Osteocyte (in vitro differentiated cells): ENCODE data around the gene HNRNPR. TPM values are rescaled to one million over a fixed set of nuclear protein-coding genes. Genes with fewer than 3 reads are reported as not detected.
"Not testable (repeated sequence)": the region's sequence is repeated elsewhere in the genome, so short reads cannot be mapped to it uniquely, and the experiment has no call there.

ENCODE experiments used
- DNase-seq: peaks from one replicate; pipeline ENCODE4 v3.0.0; 2021; ENCODE audit warnings: mixed read lengths; ENCODE audit not compliant: unreplicated experiment; ENCODE audit errors: extremely low spot score
- H3K27ac Mint-ChIP-seq: one replicate; pipeline ENCODE4 v1.8.0; 2021; ENCODE audit warnings: mild to moderate bottlenecking, mixed read lengths; ENCODE audit not compliant: unreplicated experiment
- H3K27me3 Mint-ChIP-seq: one replicate; pipeline ENCODE4 v1.8.0; 2021; ENCODE audit warnings: mixed read lengths; ENCODE audit not compliant: unreplicated experiment
- H3K36me3 Mint-ChIP-seq: one replicate; pipeline ENCODE4 v1.8.0; 2021; ENCODE audit warnings: mixed read lengths; ENCODE audit not compliant: unreplicated experiment
- H3K4me1 Mint-ChIP-seq: one replicate; pipeline ENCODE4 v1.8.0; 2021; ENCODE audit warnings: mixed read lengths; ENCODE audit not compliant: unreplicated experiment
- H3K4me3 Mint-ChIP-seq: one replicate; pipeline ENCODE4 v1.8.0; 2021; ENCODE audit warnings: mild to moderate bottlenecking, moderate library complexity, mixed read lengths; ENCODE audit not compliant: unreplicated experiment
- H3K9me3 Mint-ChIP-seq: one replicate; pipeline ENCODE4 v1.8.0; 2021; ENCODE audit warnings: mixed read lengths; ENCODE audit not compliant: unreplicated experiment
- CTCF ChIP-seq: fragments of 200-600 bp; sonication (generic); IDR thresholded peaks from 2 replicates; pipeline ENCODE4 v1.5.0; 2021; ENCODE audit warnings: antibody characterized with exemption, mild to moderate bottlenecking, moderate library complexity
- total RNA-seq: library from RNA; stranded (reverse); gene quantifications from 2 replicates; pipeline ENCODE4 v1.2.1, GENCODE V29; 2021

HNRNPR gene
- total RNA-seq, 1 donor from 2014 or later = 140 TPM

GRCh38 chr1:23376890-23377811 lies 33.1 kb upstream of the HNRNPR start:
- Mint-ChIP-seq H3K27ac (peak overlapping the region; percentile 89), H3K27me3 (no peaks in the 10 kb centered on the region), H3K9me3 (no peaks in the 10 kb centered on the region), H3K36me3 (peaks cover 4% of the 10 kb centered on the region), H3K4me3 (no peak overlapping the region), H3K4me1 (peaks cover 12% of the 10 kb centered on the region)
- TF ChIP-seq CTCF = no peak
- DNase-seq = no peak

GRCh38 chr1:23374079-23374735 lies 30.1 kb upstream of the HNRNPR start:
- peaks cover 34% of the 10 kb centered on the region for H3K4me1 Mint-ChIP-seq
- H3K4me3 Mint-ChIP-seq, DNase-seq, H3K27me3 Mint-ChIP-seq, H3K9me3 Mint-ChIP-seq, H3K27ac Mint-ChIP-seq, H3K36me3 Mint-ChIP-seq: not testable (repeated sequence)

GRCh38 chr1:23371987-23372880 lies 28.1 kb upstream of the HNRNPR start:
- no peak for TF ChIP-seq CTCF
- DNase-seq = no peak
- Mint-ChIP-seq H3K4me1 (peaks cover 36% of the 10 kb centered on the region), H3K36me3 (peaks cover 5% of the 10 kb centered on the region), H3K27ac (no peak overlapping the region), H3K4me3 (no peak overlapping the region), H3K27me3 (no peaks in the 10 kb centered on the region), H3K9me3 (no peaks in the 10 kb centered on the region)

DNA sequence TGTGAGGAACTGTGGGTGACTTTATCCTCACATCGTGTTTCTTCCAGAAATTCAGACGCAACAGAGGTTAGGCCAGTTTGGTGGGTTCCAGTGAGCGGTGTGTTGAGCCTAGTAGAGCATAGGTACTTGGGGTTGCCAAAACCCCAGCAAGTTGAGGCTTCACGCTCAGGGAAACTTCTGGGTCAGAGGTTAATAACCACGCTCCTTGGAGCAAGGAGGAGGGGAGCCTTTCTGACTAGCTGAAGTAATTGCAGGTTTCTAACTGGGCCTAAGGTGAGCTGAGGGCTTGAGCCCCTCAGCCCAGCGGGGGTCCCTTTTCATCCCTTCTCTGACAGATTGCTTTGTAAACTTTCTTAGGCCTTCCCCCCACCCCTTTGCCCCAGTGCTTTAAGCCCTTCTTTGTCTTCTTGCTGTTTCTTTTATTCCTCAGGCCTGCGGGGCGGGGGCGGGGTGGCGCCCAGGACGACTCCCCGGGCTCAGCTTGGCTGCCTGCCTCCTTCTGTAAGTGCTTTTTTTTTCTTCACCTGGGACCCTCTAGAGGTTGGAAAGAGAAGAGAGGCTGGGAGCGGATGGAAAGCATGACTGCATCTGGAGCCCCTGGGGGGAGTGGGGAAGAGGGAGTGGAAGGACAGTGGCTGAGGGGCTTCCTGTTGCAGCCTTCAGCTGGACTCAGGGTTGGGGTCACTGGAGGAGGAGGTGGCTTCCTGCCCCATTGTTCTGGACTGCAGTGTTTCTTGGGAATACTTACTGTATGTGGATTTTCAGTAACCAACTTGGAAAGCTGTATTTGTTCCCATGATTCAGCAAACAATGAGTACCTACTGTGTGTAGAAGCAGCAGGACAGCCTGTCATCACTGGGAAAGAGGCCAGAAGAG lies 26.9 kb upstream of the HNRNPR start:
- Mint-ChIP-seq H3K9me3 (peaks cover 6% of the 10 kb centered on the region), H3K27me3 (no peaks in the 10 kb centered on the region), H3K36me3 (peaks cover 17% of the 10 kb centered on the region), H3K4me1 (peaks cover 42% of the 10 kb centered on the region), H3K4me3 (peak overlapping the region; percentile 95), H3K27ac (peak overlapping the region; percentile 98)
- no peak for DNase-seq
- no peak for TF ChIP-seq CTCF

GRCh38 chr1:23370330-23370708 lies 26.2 kb upstream of the HNRNPR start:
- peaks cover 42% of the 10 kb centered on the region for H3K4me1 Mint-ChIP-seq
- peak overlapping the region; percentile 95 for H3K4me3 Mint-ChIP-seq

More at GRCh38 chr1:23370330-23370708, 26.2 kb upstream of the HNRNPR start:
- Mint-ChIP-seq H3K27ac (peak overlapping the region; percentile 98), H3K27me3 (no peaks in the 10 kb centered on the region), H3K36me3 (peaks cover 21% of the 10 kb centered on the region), H3K9me3 (peaks cover 9% of the 10 kb centered on the region)
- no peak for DNase-seq
- no peak for TF ChIP-seq CTCF
